Muscle layer of duodenum (tissue), 2 donors: Measurements from ENCODE around the gene TXNDC9.
"Not testable (repeated sequence)": the region's sequence is repeated elsewhere in the genome, so short reads cannot be mapped to it uniquely, and the experiment has no call there.

ENCODE experiments used
- H3K27ac ChIP-seq: one replicate; pipeline ENCODE4 v1.7.0; 2013; ENCODE audit warnings: mild to moderate bottlenecking, low read length
- H3K27me3 ChIP-seq: one replicate; pipeline ENCODE4 v1.7.0; 2013; ENCODE audit warnings: low read depth, mild to moderate bottlenecking, control low read depth, low read length
- H3K36me3 ChIP-seq, 2 donors: one replicate each; pipeline ENCODE4 v1.7.0; 2013; ENCODE audit warnings: low read length in 2 of 2, control low read depth in 1 of 2, mild to moderate bottlenecking in 1 of 2; ENCODE audit not compliant: insufficient read depth in 2 of 2, control insufficient read depth in 1 of 2
- H3K4me1 ChIP-seq, 2 donors: one replicate each; pipeline ENCODE4 v1.7.0; 2013; ENCODE audit warnings: low read length in 2 of 2, mild to moderate bottlenecking in 2 of 2, control low read depth in 1 of 2, moderate library complexity in 1 of 2; ENCODE audit not compliant: insufficient read depth in 2 of 2, control insufficient read depth in 1 of 2
- H3K4me3 ChIP-seq, 2 donors: one replicate each; pipeline ENCODE4 v1.7.0; 2013; ENCODE audit warnings: low read length in 2 of 2, low read depth in 1 of 2, mild to moderate bottlenecking in 1 of 2
- H3K9me3 ChIP-seq, 2 donors: one replicate each; pipeline ENCODE4 v1.7.0; 2013; ENCODE audit warnings: low read length in 2 of 2, control low read depth in 1 of 2, mild to moderate bottlenecking in 1 of 2; ENCODE audit not compliant: control insufficient read depth in 1 of 2
- donor health status: healthy.

The TXNDC9 gene

GRCh38 chr2:99317873-99318200 lies 18.3 kb downstream of the TXNDC9 start:
- not testable (repeated sequence) for H3K27ac ChIP-seq, H3K4me1 ChIP-seq, H3K4me3 ChIP-seq, H3K9me3 ChIP-seq, H3K27me3 ChIP-seq
- H3K36me3 ChIP-seq: peaks cover 25 to 50% of the 10 kb centered on the region in 2 donors

DNA sequence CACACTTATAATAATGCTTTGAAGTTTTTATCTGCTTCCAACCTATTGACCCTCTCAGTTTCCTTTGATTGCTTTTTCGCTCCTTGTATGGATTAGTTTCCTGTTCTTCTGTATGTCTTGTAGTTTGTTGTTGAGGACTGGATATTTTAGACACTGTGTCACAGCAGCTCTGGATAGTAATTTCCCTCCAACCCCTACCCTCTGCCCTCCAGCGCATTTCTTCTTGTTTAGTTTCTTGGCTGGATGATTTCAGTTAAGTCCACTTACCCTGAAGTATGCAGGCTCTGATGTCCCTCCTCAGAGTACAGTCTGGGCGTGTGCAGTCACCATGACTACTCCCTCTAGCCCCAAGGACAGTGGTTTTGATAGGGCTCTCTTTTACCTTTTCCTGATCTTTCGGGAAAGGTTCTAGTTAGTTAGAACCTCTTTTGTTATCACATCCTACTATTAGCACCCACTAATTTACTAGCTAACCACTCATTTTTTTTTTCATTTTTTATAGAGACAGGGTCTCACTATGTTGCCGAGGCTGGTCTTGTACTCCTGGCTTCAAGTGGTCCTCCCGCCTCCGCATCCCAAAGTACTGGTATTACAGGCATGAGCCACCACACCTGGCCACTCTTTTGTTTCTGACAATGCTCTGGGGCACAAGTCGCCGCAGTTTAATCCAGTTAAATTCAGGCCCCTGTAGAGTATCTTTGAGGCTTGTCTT lies 18.8 kb downstream of the TXNDC9 start:
- H3K4me1 ChIP-seq: no peaks in the 10 kb centered on the region
- no peaks in the 10 kb centered on the region for H3K9me3 ChIP-seq
- no peak overlapping the region for H3K27ac ChIP-seq
- no peaks in the 10 kb centered on the region for H3K27me3 ChIP-seq
- no peak overlapping the region for H3K4me3 ChIP-seq
- H3K36me3 ChIP-seq: peaks cover 25 to 45% of the 10 kb centered on the region in 2 donors

GRCh38 chr2:99301097-99301496 lies 35.0 kb downstream of the TXNDC9 start, which contains the start of gene LYG1:
Gene LYG1, minus strand, starts transcription at chr2:99301197. Its CDS starts 5,527 bp downstream, at chr2:99295670.
- peaks cover 0 to 14% of the 10 kb centered on the region in 2 donors for H3K36me3 ChIP-seq
- H3K4me1 ChIP-seq, H3K27me3 ChIP-seq, H3K4me3 ChIP-seq, H3K9me3 ChIP-seq, H3K27ac ChIP-seq: not testable (repeated sequence)

DNA sequence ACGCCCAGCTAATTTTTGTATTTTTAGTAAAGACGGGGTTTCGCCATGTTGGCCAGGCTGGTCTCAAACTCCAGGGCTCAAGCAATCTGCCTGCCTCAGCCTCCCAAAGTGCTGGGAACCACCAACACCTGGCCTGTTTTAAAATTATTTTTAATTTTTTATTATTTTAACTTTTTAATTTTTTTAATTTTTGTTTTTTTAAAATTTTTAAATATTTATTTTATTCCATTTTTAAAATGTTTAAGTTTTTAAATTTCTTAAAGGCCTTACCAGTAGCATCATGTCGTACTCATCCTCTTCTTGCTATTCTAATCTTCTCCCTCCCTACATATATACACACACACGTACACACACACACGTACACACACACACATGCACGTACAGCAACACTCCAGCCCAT lies 36.6 kb downstream of the TXNDC9 start:
- Histone ChIP-seq H3K27me3 (no peaks in the 10 kb centered on the region), H3K9me3 (no peaks in the 10 kb centered on the region), H3K4me3 (no peak overlapping the region), H3K4me1 (no peaks in the 10 kb centered on the region), H3K36me3 (peaks cover 0 to 14% of the 10 kb centered on the region in 2 donors), H3K27ac (no peak overlapping the region)

DNA sequence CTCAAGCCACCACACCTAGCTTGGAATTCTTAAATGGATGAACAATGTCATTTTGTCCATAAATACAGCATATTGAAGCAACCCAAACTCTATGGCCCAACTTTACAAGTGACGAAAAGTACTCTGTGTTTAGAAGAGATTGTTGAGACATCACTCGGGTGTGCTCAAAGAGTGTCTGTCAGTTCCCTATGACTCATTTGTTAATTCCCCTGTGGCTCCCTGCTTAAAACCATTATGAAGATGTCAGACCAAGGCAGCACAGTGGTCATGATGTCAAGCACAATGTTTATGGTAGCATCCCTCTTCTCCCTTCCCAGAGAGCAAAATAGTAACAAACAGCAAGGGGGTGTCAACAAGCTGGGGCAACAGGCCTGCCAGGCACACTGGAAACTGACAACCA lies 38.1 kb downstream of the TXNDC9 start:
- peaks cover 0 to 8% of the 10 kb centered on the region in 2 donors for H3K36me3 ChIP-seq
- no peaks in the 10 kb centered on the region for H3K27me3 ChIP-seq
- no peaks in the 10 kb centered on the region for H3K9me3 ChIP-seq
- H3K27ac ChIP-seq: no peak overlapping the region
- no peaks in the 10 kb centered on the region for H3K4me1 ChIP-seq
- H3K4me3 ChIP-seq: no peak overlapping the region

DNA sequence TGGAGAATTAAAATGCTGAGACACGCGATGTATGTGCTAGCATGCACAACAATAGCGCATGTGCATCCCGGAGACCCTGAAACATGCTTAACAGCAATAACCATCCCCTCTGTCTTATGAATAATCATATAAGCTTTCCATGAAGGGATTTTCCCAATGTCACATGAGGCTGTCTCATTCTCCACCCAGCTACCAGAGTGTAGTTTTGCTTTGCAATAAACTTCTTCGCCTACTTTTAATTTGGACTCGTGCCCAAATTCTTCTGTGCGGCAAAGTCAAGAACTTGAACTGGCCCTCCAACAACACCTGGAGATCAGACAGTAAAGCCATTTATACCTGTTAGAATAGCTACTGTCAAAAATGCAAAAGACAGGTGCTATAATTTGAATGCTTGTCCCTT lies 50.6 kb downstream of the TXNDC9 start:
- Histone ChIP-seq H3K9me3 (no peaks in the 10 kb centered on the region), H3K27ac (no peak overlapping the region), H3K4me1 (no peaks in the 10 kb centered on the region), H3K4me3 (no peak overlapping the region), H3K27me3 (no peaks in the 10 kb centered on the region), H3K36me3 (peaks cover 0 to 37% of the 10 kb centered on the region in 2 donors)

- Histone ChIP-seq H3K27ac (no peak overlapping the region), H3K27me3 (no peaks in the 10 kb centered on the region), H3K36me3 (peaks cover 0 to 31% of the 10 kb centered on the region in 2 donors), H3K9me3 (peaks cover 0 to 3% of the 10 kb centered on the region in 2 donors), H3K4me1 (no peaks in the 10 kb centered on the region), H3K4me3 (no peak overlapping the region)
These were observed 56.0 kb downstream of the TXNDC9 start for GRCh38 chr2:99279969-99280695.

DNA sequence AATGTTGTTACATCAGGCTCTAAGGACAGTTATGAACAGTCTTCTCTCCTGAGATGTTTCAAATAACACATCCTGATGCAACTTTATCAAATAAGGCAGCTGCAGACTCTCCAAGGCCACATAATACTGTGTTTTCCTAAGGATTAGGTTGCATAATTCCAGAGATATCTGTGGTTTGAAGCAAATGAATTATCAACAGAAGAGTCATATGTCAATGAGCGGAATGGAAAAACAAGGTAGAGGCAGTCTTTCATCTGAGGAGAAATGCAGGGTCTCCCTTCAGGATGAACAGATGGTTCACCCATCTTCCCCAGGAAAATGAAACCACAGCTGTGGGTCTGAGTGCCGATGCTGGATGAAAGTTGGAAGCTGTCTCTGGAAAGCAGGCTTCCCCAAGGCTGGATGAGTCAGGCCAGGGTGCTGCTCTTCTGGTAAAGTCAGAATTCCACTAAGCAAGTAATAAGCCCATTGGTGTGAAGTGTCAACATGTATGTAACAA lies 57.3 kb downstream of the TXNDC9 start:
- Histone ChIP-seq H3K36me3 (peaks cover 0 to 20% of the 10 kb centered on the region in 2 donors), H3K9me3 (peaks cover 0 to 3% of the 10 kb centered on the region in 2 donors), H3K4me3 (no peak overlapping the region), H3K27ac (no peak overlapping the region), H3K4me1 (no peaks in the 10 kb centered on the region), H3K27me3 (no peaks in the 10 kb centered on the region)

DNA sequence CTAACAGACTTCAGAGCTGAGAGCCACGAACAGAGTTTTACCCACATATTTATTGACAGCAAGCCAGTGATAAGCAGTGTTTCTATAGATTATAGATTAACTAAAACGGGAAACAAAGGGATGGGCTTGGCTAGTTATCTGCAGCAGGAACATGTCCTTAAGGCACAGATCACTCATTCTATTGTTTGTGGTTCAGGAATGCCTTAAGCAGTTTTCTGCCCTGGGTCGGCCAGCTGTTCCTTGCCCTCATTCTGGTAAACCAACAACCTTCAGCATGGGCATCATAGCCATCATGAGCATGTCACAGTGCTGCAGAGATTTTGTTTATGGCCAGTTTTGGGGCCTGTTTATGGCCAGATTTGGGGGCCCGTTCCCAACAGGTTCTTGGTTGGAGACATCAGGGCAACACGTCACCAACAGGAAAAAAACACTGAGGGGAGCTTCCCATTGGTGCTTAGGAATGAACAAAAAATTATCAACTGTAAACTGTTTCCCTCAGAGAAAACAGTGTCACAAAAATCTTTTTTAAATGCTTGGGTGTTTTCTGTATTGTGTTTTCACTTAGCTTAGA lies 57.9 kb downstream of the TXNDC9 start:
- H3K9me3 ChIP-seq, H3K4me1 ChIP-seq, H3K4me3 ChIP-seq, H3K27ac ChIP-seq, H3K27me3 ChIP-seq: not testable (repeated sequence)
- peaks cover 0 to 15% of the 10 kb centered on the region in 2 donors for H3K36me3 ChIP-seq

DNA sequence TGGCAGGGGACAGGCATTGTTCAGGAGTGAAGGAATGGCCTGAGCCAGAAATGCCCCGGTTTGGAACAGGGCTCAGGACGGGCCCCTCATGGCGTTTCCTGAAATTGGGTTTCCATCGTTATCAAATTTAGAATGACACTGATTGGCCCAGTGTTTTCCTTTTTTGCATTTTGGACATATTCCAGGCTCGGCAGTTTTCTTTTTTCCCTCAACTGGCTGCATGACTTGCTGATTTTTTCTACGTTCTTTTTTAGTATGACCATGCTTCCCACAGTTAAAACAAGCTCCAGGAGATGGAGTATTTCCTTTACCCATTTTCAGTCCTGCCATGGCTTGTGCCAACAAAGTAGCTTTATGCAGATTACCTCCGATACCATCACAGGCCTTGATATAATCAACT lies 60.3 kb downstream of the TXNDC9 start:
- Histone ChIP-seq H3K9me3 (peaks cover 0 to 3% of the 10 kb centered on the region in 2 donors), H3K4me1 (no peaks in the 10 kb centered on the region), H3K27ac (no peak overlapping the region), H3K27me3 (no peaks in the 10 kb centered on the region), H3K36me3 (peaks cover 0 to 11% of the 10 kb centered on the region in 2 donors), H3K4me3 (no peak overlapping the region)
